Skeletal muscle satellite cell (primary cell): ENCODE measurements around the gene MAGI1.

Experiments
- H3K27me3 ChIP-seq: 2 replicates; pipeline ENCODE4 v1.7.0; 2013; ENCODE audit warnings: low read length; ENCODE audit not compliant: control insufficient read depth, insufficient read depth
- H3K36me3 ChIP-seq: 2 replicates; pipeline ENCODE4 v1.7.0; 2013; ENCODE audit warnings: mild to moderate bottlenecking, control low read depth, low read length; ENCODE audit not compliant: insufficient read depth
- H3K4me1 ChIP-seq: 2 replicates; pipeline ENCODE4 v1.7.0; 2013; ENCODE audit warnings: low read length; ENCODE audit not compliant: control insufficient read depth, insufficient read depth
- H3K4me2 ChIP-seq: 2 replicates; pipeline ENCODE4 v1.7.0; 2013; ENCODE audit warnings: mild to moderate bottlenecking, low read length
- H3K4me3 ChIP-seq: 2 replicates; pipeline ENCODE4 v1.7.0; 2013; ENCODE audit warnings: low read length
- H3K9ac ChIP-seq: 2 replicates; pipeline ENCODE4 v1.7.0; 2013; ENCODE audit warnings: mild to moderate bottlenecking, low read depth, low read length, moderate library complexity
- H3K9me3 ChIP-seq: replicated peaks from 2 replicates; pipeline ENCODE4 v1.7.0; 2013; ENCODE audit warnings: mild to moderate bottlenecking, control low read depth, low read length

MAGI1 gene

DNA sequence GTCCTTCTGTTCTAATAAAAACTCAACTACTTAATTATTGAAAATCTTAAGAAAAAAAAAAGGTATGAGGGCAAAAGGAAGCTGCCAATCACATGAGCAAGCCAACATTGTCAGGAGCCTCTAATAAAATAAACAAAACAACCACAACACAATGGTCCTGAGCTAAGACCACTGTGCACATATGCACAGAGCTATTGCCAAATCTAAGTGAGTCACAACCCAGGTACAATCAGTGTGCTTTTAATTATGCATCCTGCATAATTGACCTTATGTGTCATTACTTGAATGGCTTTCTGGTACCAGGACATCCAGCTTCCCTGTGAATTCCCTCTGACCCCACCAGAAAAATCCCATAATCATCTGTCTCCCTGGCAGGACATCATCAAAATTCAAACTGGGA, 639.8 kb downstream of the MAGI1 start:
- no peaks in the 10 kb centered on the region for H3K9me3 ChIP-seq
- H3K27me3 ChIP-seq: no peaks in the 10 kb centered on the region
- peaks cover 11% of the 10 kb centered on the region for H3K4me1 ChIP-seq
- H3K4me3 ChIP-seq: no peak overlapping the region
- H3K4me2 ChIP-seq: no peak overlapping the region
- H3K9ac ChIP-seq: no peak overlapping the region
- no peaks in the 10 kb centered on the region for H3K36me3 ChIP-seq

- Histone ChIP-seq H3K4me3 (no peak overlapping the region), H3K4me1 (no peaks in the 10 kb centered on the region), H3K9ac (no peak overlapping the region), H3K36me3 (no peaks in the 10 kb centered on the region), H3K9me3 (no peaks in the 10 kb centered on the region), H3K27me3 (no peaks in the 10 kb centered on the region), H3K4me2 (no peak overlapping the region)
These were observed 642.6 kb downstream of the MAGI1 start for GRCh38 chr3:65396078-65396477.

GRCh38 chr3:65391068-65391467, 647.6 kb downstream of the MAGI1 start:
- Histone ChIP-seq H3K9ac (no peak overlapping the region), H3K4me2 (no peak overlapping the region), H3K36me3 (no peaks in the 10 kb centered on the region), H3K4me1 (no peaks in the 10 kb centered on the region), H3K27me3 (no peaks in the 10 kb centered on the region), H3K9me3 (no peaks in the 10 kb centered on the region), H3K4me3 (no peak overlapping the region)

GRCh38 chr3:65385805-65386204, 652.9 kb downstream of the MAGI1 start:
- no peak overlapping the region for H3K9ac ChIP-seq
- no peaks in the 10 kb centered on the region for H3K36me3 ChIP-seq
- H3K4me2 ChIP-seq: no peak overlapping the region
- no peaks in the 10 kb centered on the region for H3K9me3 ChIP-seq
- no peaks in the 10 kb centered on the region for H3K4me1 ChIP-seq
- no peak overlapping the region for H3K4me3 ChIP-seq
- H3K27me3 ChIP-seq: no peaks in the 10 kb centered on the region

DNA sequence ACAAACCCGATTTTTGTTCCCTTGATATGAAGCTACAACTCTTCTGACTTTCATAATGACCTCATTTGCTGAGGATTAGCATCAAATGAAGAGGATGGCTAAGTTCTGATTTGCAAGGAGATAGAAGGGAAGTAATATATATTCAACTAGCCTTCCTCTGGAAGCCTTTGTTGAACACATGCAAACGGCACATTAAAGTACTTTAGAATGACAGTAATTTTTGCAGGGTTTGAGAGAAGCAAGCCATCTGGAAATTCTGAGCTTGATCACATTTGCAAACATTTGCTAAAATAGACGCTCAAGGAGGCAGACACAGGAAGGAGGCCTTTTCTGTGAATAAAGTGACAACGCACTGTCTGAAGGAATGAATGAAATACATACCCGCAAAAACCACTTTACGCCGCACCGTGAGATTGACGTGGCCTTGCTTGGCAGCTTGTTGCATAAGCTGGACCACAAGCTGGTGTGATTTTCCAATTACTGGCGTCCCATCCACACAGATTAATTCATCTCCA, 657.2 kb downstream of the MAGI1 start:
- Histone ChIP-seq H3K9ac (no peak overlapping the region), H3K4me2 (no peak overlapping the region), H3K36me3 (no peaks in the 10 kb centered on the region), H3K4me1 (no peaks in the 10 kb centered on the region), H3K4me3 (no peak overlapping the region), H3K27me3 (no peaks in the 10 kb centered on the region), H3K9me3 (no peaks in the 10 kb centered on the region)

- Histone ChIP-seq H3K9me3 (no peaks in the 10 kb centered on the region), H3K4me1 (no peaks in the 10 kb centered on the region), H3K4me2 (no peak overlapping the region), H3K36me3 (no peaks in the 10 kb centered on the region), H3K9ac (no peak overlapping the region), H3K4me3 (no peak overlapping the region), H3K27me3 (no peaks in the 10 kb centered on the region)
These were observed 659.5 kb downstream of the MAGI1 start for GRCh38 chr3:65379223-65379622.

DNA sequence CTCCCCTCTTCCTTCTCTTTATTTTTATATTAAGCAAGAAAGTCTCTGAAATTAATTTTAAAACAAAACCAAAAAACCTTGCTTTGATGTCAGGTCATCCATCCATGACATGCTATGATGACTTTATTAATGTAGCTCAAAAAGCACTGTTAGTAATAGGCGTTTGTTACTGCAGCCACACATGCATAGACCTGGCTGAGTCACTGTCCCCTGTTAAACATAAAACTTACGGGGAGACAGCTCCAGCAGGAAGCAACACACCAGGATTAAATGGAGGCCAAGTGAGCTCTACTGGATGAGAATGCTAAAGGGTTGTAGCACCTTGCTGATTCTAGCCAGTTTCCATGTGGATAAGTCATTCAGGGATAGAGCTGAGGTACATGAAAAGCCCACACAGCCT, 661.1 kb downstream of the MAGI1 start:
- no peaks in the 10 kb centered on the region for H3K36me3 ChIP-seq
- no peak overlapping the region for H3K4me3 ChIP-seq
- H3K4me2 ChIP-seq: no peak overlapping the region
- no peaks in the 10 kb centered on the region for H3K4me1 ChIP-seq
- H3K9me3 ChIP-seq: no peaks in the 10 kb centered on the region
- no peak overlapping the region for H3K9ac ChIP-seq
- H3K27me3 ChIP-seq: no peaks in the 10 kb centered on the region

- H3K36me3 ChIP-seq: no peaks in the 10 kb centered on the region
- H3K4me3 ChIP-seq: no peak overlapping the region
- H3K9ac ChIP-seq: no peak overlapping the region
- no peaks in the 10 kb centered on the region for H3K9me3 ChIP-seq
- H3K4me1 ChIP-seq: no peaks in the 10 kb centered on the region
- H3K27me3 ChIP-seq: no peaks in the 10 kb centered on the region
- H3K4me2 ChIP-seq: no peak overlapping the region
These were observed 662.3 kb downstream of the MAGI1 start for GRCh38 chr3:65376426-65376825.

DNA sequence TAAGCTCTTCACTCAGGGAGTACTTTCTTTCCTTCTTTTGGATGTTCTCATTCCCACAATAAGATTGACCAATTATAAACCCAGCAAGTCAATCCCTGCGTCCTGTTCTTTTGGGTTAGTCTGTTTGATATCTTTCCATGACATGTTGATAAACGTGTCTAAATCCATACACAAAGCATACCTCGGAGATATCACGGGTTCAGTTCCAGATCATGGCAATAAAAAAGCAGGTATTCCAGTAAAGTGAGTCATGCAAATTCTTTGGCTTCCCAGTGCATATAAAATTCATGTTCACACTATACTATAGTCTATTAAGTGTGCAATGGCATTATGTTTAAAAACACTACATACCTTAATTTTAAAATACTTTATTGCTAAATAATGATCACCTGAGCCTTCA, 667.7 kb downstream of the MAGI1 start:
- H3K4me1 ChIP-seq: no peaks in the 10 kb centered on the region
- H3K9ac ChIP-seq: no peak overlapping the region
- no peaks in the 10 kb centered on the region for H3K9me3 ChIP-seq
- H3K4me2 ChIP-seq: no peak overlapping the region
- no peak overlapping the region for H3K4me3 ChIP-seq
- H3K27me3 ChIP-seq: no peaks in the 10 kb centered on the region
- no peaks in the 10 kb centered on the region for H3K36me3 ChIP-seq

- no peak overlapping the region for H3K4me3 ChIP-seq
- no peaks in the 10 kb centered on the region for H3K9me3 ChIP-seq
- H3K4me1 ChIP-seq: no peaks in the 10 kb centered on the region
- no peaks in the 10 kb centered on the region for H3K27me3 ChIP-seq
- H3K36me3 ChIP-seq: no peaks in the 10 kb centered on the region
- H3K9ac ChIP-seq: no peak overlapping the region
- H3K4me2 ChIP-seq: no peak overlapping the region
These were observed 669.9 kb downstream of the MAGI1 start for GRCh38 chr3:65368866-65369265.

DNA sequence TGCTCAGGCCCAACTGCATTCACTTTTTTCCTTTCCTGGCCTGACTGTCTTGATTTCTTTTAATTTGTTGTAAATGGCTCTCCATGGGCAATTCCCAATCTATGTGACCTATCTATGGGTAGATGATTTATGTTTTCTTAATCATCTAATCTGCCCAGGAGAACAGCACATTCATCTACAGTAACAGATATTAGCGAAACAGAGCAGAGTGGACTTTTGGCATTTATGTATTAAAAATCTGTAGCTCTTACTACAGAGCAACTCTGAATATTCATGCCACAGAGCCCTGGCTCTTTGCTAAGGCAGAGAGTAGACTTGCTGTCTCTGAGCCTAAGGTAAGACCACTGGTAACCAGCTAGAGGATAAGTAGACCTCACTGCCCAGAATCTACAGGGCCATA, 676.0 kb downstream of the MAGI1 start:
- H3K9me3 ChIP-seq: no peaks in the 10 kb centered on the region
- no peak overlapping the region for H3K9ac ChIP-seq
- H3K36me3 ChIP-seq: no peaks in the 10 kb centered on the region
- H3K4me2 ChIP-seq: no peak overlapping the region
- no peaks in the 10 kb centered on the region for H3K27me3 ChIP-seq
- H3K4me1 ChIP-seq: no peaks in the 10 kb centered on the region
- H3K4me3 ChIP-seq: no peak overlapping the region

GRCh38 chr3:65361448-65361847, 677.3 kb downstream of the MAGI1 start:
- no peak overlapping the region for H3K9ac ChIP-seq
- no peak overlapping the region for H3K4me2 ChIP-seq
- no peaks in the 10 kb centered on the region for H3K4me1 ChIP-seq
- H3K4me3 ChIP-seq: no peak overlapping the region
- H3K9me3 ChIP-seq: no peaks in the 10 kb centered on the region
- no peaks in the 10 kb centered on the region for H3K36me3 ChIP-seq
- no peaks in the 10 kb centered on the region for H3K27me3 ChIP-seq
